ENCODE data around the gene GPC6.

DNA sequence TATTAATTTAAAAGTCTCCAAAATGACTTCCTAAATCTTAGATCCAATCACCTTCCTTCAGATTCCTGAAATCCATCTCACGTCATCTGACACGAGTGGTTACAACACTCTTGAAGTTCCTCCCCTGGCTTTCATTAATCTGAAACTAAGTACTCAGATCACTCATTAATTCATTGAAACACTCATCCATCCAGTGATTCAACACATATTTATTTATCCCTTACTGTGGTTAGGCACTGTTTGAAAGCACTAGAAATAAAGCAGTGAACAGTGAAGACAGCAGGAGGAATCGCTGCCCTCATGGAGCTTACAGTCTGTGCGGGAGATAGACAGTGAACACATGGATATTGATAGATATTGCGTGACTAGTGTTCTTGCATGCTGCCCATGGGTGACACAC lies 780.5 kb downstream of the GPC6 start:
- TF ChIP-seq, protein P1, sequence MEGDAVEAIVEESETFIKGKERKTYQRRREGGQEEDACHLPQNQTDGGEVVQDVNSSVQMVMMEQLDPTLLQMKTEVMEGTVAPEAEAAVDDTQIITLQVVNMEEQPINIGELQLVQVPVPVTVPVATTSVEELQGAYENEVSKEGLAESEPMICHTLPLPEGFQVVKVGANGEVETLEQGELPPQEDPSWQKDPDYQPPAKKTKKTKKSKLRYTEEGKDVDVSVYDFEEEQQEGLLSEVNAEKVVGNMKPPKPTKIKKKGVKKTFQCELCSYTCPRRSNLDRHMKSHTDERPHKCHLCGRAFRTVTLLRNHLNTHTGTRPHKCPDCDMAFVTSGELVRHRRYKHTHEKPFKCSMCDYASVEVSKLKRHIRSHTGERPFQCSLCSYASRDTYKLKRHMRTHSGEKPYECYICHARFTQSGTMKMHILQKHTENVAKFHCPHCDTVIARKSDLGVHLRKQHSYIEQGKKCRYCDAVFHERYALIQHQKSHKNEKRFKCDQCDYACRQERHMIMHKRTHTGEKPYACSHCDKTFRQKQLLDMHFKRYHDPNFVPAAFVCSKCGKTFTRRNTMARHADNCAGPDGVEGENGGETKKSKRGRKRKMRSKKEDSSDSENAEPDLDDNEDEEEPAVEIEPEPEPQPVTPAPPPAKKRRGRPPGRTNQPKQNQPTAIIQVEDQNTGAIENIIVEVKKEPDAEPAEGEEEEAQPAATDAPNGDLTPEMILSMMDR (IDR thresholded peaks at IDR 0.05; ENCODE audit: low read length): no peak
- no peak for TF ChIP-seq EZH2 (optimal IDR thresholded peaks at IDR 0.05; ENCODE audit: low read depth, low read length)
